Panc1 (cell line): Measurements from ENCODE around the gene TSC22D1. TPM values are rescaled to one million over a fixed set of nuclear protein-coding genes. Genes with fewer than 3 reads are reported as not detected.

ENCODE experiments used
- ATAC-seq: fragments of 200-7000 bp; cut with Tn5 transposase; 2 replicates; pipeline ENCODE4 v1.9.1; 2020; ENCODE audit warnings: mild to moderate bottlenecking, moderate library complexity
- BruUV-seq: library from RNA; stranded (reverse); fragments of 400-500 nt; replicated peaks from 2 replicates; lab custom pipeline; 2021; lab: Mats Ljungman, UMichigan
- CTCF ChIA-PET: fragments of 300-600 bp; sonication (Branson Sonifier 250); formaldehyde crosslinking; loops from one replicate; lab custom pipeline; 2022; ENCODE audit warnings: antibody characterized with exemption; lab: Charles Lee
- POLR2A ChIA-PET: fragments of 300-600 bp; sonication (Branson Sonifier 250); formaldehyde crosslinking; loops from one replicate; lab custom pipeline; 2022; ENCODE audit warnings: antibody characterized with exemption; lab: Charles Lee
- DNase-seq: peaks from one replicate; pipeline ENCODE4 v3.0.0-alpha.2; 2010; ENCODE audit warnings: low read depth, low spot score
- H3K27ac ChIP-seq: 2 replicates; pipeline ENCODE4 v1.5.1; 2011; ENCODE audit warnings: mild to moderate bottlenecking, low read length, inconsistent platforms
- H3K27me3 ChIP-seq: fragments of 200-500 bp; sonication (Bioruptor generic); 2 replicates; pipeline ENCODE4 v1.6.0; 2014; ENCODE audit warnings: low read length, inconsistent platforms; ENCODE audit not compliant: control insufficient read depth, insufficient read depth
- H3K36me3 ChIP-seq: fragments of 200-500 bp; sonication (Bioruptor generic); 2 replicates; pipeline ENCODE4 v1.5.1; 2014; ENCODE audit warnings: inconsistent platforms, mild to moderate bottlenecking, low read length, moderate library complexity; ENCODE audit not compliant: control insufficient read depth, insufficient read depth
- H3K4me1 ChIP-seq: 2 replicates; pipeline ENCODE4 v1.5.1; 2011; ENCODE audit warnings: inconsistent platforms, mild to moderate bottlenecking, low read length, moderate library complexity; ENCODE audit not compliant: control insufficient read depth, insufficient read depth
- H3K4me3 ChIP-seq, 2 experiments: 2 replicates each; pipeline ENCODE4 v1.5.1; 2011 to 2012; ENCODE audit warnings: low read depth in 2 of 2, low read length in 2 of 2, mild to moderate bottlenecking in 2 of 2, inconsistent platforms in 1 of 2, moderate library complexity in 1 of 2
- H3K9me3 ChIP-seq: fragments of 200-500 bp; sonication (Bioruptor generic); 2 replicates; pipeline ENCODE4 v1.5.1; 2014; ENCODE audit warnings: low read depth, mild to moderate bottlenecking, inconsistent platforms, low read length, moderate library complexity; ENCODE audit not compliant: control insufficient read depth, insufficient read depth
- POLR2AphosphoS5 ChIP-seq: IDR thresholded peaks from 2 replicates; pipeline ENCODE4 v1.6.1; 2012; ENCODE audit warnings: mild to moderate bottlenecking, low read depth, low read length, moderate library complexity
- SIN3A ChIP-seq: IDR thresholded peaks from 2 replicates; pipeline ENCODE4 v1.6.1; 2012; ENCODE audit warnings: low read depth, mild to moderate bottlenecking, low read length, moderate library complexity, borderline replicate concordance; ENCODE audit not compliant: insufficient read depth
- TCF7L2 ChIP-seq: IDR thresholded peaks from 2 replicates; pipeline ENCODE4 v1.6.1; 2011; ENCODE audit warnings: mild to moderate bottlenecking, low read depth, low read length, inconsistent platforms
- in situ Hi-C: cut with HindIII; loops from 2 replicates; pipeline ENCODE4 v1.10.0; 2016; ENCODE audit warnings: low sequenced_read_pairs, low pct_unique_long_range_greater_than_20kb
- intact Hi-C: fragments of 100-400 bp; cut with micrococcal nuclease; formaldehyde crosslinking; loops from one replicate; pipeline ENCODE4 v1.10.0; 2022; ENCODE audit not compliant: unreplicated experiment
- total RNA-seq: library from RNA; stranded (reverse); gene quantifications from one replicate; pipeline ENCODE4 v1.2.1, GENCODE V29; 2021; ENCODE audit not compliant: unreplicated experiment
- TF ChIP-seq, protein P1 (sequence below): fragments of 450-650 bp; IDR thresholded peaks from 2 replicates; pipeline ENCODE4 v1.5.1; 2017; ENCODE audit warnings: mild to moderate bottlenecking
- TF ChIP-seq, protein P2 (sequence below), 2 experiments: IDR thresholded peaks; 2 replicates each; pipeline ENCODE4 v1.6.1; 2011 to 2012; ENCODE audit warnings: low read depth in 2 of 2, control low read depth in 1 of 2, low read length in 1 of 2, mild to moderate bottlenecking in 1 of 2, moderate library complexity in 1 of 2; ENCODE audit not compliant: insufficient read depth in 1 of 2

TSC22D1 gene
- total RNA-seq, 1 experiment from 2014 or later, result 31.8 TPM

- ATAC-seq, result no peak
- Histone ChIP-seq H3K27ac (no peak overlapping the region), H3K9me3 (no peaks in the 10 kb centered on the region), H3K4me1 (no peaks in the 10 kb centered on the region), H3K27me3 (no peaks in the 10 kb centered on the region), H3K4me3 (no peak overlapping the region), H3K36me3 (no peaks in the 10 kb centered on the region)
- intact Hi-C loops, result no loop called here
- TF ChIP-seq TCF7L2, result no peak
- TF ChIP-seq, protein P1, sequence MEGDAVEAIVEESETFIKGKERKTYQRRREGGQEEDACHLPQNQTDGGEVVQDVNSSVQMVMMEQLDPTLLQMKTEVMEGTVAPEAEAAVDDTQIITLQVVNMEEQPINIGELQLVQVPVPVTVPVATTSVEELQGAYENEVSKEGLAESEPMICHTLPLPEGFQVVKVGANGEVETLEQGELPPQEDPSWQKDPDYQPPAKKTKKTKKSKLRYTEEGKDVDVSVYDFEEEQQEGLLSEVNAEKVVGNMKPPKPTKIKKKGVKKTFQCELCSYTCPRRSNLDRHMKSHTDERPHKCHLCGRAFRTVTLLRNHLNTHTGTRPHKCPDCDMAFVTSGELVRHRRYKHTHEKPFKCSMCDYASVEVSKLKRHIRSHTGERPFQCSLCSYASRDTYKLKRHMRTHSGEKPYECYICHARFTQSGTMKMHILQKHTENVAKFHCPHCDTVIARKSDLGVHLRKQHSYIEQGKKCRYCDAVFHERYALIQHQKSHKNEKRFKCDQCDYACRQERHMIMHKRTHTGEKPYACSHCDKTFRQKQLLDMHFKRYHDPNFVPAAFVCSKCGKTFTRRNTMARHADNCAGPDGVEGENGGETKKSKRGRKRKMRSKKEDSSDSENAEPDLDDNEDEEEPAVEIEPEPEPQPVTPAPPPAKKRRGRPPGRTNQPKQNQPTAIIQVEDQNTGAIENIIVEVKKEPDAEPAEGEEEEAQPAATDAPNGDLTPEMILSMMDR, result no peak
- TF ChIP-seq, protein P2, sequence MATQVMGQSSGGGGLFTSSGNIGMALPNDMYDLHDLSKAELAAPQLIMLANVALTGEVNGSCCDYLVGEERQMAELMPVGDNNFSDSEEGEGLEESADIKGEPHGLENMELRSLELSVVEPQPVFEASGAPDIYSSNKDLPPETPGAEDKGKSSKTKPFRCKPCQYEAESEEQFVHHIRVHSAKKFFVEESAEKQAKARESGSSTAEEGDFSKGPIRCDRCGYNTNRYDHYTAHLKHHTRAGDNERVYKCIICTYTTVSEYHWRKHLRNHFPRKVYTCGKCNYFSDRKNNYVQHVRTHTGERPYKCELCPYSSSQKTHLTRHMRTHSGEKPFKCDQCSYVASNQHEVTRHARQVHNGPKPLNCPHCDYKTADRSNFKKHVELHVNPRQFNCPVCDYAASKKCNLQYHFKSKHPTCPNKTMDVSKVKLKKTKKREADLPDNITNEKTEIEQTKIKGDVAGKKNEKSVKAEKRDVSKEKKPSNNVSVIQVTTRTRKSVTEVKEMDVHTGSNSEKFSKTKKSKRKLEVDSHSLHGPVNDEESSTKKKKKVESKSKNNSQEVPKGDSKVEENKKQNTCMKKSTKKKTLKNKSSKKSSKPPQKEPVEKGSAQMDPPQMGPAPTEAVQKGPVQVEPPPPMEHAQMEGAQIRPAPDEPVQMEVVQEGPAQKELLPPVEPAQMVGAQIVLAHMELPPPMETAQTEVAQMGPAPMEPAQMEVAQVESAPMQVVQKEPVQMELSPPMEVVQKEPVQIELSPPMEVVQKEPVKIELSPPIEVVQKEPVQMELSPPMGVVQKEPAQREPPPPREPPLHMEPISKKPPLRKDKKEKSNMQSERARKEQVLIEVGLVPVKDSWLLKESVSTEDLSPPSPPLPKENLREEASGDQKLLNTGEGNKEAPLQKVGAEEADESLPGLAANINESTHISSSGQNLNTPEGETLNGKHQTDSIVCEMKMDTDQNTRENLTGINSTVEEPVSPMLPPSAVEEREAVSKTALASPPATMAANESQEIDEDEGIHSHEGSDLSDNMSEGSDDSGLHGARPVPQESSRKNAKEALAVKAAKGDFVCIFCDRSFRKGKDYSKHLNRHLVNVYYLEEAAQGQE (IDR thresholded peaks at IDR 0.05; ENCODE audit: insufficient read depth in 1 of 2, low read depth in 2 of 2, low read length in 1 of 2), result no peak
- TF ChIP-seq SIN3A, result no peak
- TF ChIP-seq POLR2AphosphoS5, result no peak
- DNase-seq, result no peak
- ChIA-PET POLR2A (no interaction called here), CTCF (interaction anchor here (0.6 to 0.9 kb wide), 2 partner anchors 15 to 372 kb away, joined by 3 to 6 read pairs; no protein-coding TSS in a partner anchor)
- BruUV-seq, result no TSS peak
- in situ Hi-C loops, result no loop called here
These were observed 155.5 kb downstream of the TSC22D1 start for GRCh38 chr13:44420376-44421220.

DNA sequence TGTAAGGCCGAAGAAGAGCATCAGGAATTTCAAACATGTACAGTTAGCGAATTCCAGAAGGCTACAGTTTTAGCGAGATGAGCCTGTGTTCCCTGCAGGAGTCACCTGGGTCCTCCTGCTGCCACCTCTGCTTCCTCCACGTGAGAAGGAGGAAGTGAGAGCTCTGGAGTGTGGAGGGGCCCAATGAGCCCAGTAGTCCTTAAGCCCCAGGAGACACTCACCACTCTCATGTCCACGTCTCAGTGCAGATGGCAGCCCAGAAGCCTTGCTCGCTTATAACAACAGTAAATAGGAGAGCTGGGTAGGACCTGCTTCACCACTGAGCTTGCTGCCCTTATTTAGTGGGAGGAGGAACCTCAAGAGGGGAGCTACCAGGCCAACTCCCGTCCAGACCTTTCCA is 158.3 kb downstream of the TSC22D1 start:
- BruUV-seq, result no TSS peak
- ChIA-PET POLR2A (interaction anchor here (0.5 kb wide), 1 partner anchor 25 kb away, joined by 5 read pairs; no protein-coding TSS in a partner anchor), CTCF (no interaction called here)
- Histone ChIP-seq H3K9me3 (no peaks in the 10 kb centered on the region), H3K4me1 (no peaks in the 10 kb centered on the region), H3K4me3 (no peak overlapping the region), H3K27me3 (no peaks in the 10 kb centered on the region), H3K36me3 (no peaks in the 10 kb centered on the region), H3K27ac (no peak overlapping the region)
- DNase-seq (no peak), ATAC-seq (no peak)
- TF ChIP-seq TCF7L2, result no peak
- TF ChIP-seq, protein P2 (IDR thresholded peaks at IDR 0.05; ENCODE audit: insufficient read depth in 1 of 2, low read depth in 2 of 2, low read length in 1 of 2), result no peak
- no peak for TF ChIP-seq POLR2AphosphoS5
- TF ChIP-seq SIN3A, result no peak
- TF ChIP-seq, protein P1, result no peak
- intact Hi-C loops (no loop called here), in situ Hi-C loops (no loop called here)
